Posterior cingulate gyrus (tissue), 11 donors: ENCODE measurements around the gene GLRX5.
A peak's percentile ranks its signal among the peaks of the same experiment; 100 is the strongest.

Experiments
- DNase-seq, 10 donors: peaks; one replicate each; pipeline versions ENCODE4 v3.0.0 to v3.0.0-alpha.2; 2020 to 2021; ENCODE audit warnings: mixed read lengths in 3 of 10
- intact Hi-C: fragments of 100-400 bp; cut with DNase I; formaldehyde crosslinking; loops from one replicate; pipeline ENCODE4 v1.15.1; 2023

The GLRX5 gene

DNA sequence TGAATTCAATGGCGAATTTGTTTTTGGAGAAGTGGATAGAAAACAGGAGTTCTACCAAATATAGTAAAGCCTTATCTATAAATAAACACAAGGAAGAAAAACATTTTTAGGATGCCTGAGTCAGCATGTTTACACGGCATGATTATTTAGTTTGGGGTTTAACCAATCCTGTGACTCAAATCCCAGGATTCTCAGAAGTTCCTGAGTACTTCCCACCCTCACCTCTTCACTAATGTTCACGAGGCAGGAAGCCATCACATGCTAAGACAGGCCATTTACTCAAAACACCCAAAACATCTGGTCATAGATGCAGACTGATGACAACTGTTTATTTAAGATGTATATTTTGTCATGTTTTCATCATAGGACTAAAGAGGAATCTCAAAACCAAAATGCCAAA, 3.4 kb upstream of the GLRX5 start:
- DNase-seq: no peak
- intact Hi-C loops: no loop called here

DNA sequence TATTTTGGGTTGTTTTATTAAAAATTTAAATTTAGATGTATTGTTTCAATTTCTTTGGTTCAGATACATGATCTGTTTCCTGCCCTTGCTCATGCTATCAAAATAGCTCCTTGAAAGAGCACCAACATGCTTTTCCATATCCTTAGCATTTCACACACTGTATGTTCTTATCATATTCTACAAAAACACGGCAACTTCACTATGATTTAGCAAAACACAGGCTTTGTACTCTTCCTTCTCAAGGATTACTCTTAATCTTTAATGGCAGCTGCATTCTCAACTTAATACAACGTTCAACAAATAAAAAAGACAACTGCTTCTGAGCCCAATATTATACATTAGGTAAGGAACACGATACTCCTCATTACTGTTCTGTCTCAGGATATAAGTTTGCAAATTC, 2.9 kb upstream of the GLRX5 start:
- DNase-seq: no peak
- intact Hi-C loops: no loop called here

DNA sequence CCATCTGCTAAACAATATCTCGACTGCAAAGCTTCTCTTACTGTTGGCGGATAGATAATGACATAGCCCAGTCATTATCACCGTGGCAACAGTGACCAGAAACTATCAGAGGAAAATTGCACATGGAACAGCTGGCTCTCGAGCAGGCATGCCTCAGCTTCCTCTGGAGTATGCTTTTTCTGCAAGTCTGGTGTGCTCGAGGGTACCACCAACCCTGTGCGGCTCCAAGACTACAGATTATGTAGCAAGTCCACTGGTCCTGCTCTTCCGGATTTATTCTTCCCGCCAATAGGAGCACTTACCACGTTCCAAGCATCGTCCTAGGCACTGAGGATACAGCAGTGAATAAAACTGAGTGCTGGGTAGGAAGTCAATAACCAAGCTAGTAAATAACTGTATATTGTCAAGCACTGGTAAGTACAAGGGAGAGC, 1.4 kb upstream of the GLRX5 start:
- DNase-seq: no peak
- intact Hi-C loops: no loop called here

DNA sequence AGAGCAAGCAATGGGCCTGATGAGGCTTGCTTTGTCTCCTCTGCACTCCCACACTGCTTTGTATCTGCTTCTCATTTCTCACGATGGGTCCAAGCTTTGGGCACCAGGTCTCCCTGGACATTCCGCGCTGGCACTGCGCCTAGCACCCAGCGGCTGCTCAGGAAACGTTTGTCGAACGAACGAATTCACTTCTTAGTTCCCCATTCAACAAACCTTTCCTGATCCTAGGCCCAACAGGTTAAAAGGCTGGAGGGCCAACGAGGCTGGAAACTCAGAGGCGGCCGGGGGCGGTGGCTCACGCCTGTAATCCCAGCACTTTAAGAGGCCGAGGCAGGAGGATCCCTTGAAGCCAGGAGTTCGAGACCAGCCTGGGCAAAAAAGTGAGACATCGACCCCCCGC, 1.0 kb upstream of the GLRX5 start:
- intact Hi-C loops: no loop called here
- DNase-seq: no peak

DNA sequence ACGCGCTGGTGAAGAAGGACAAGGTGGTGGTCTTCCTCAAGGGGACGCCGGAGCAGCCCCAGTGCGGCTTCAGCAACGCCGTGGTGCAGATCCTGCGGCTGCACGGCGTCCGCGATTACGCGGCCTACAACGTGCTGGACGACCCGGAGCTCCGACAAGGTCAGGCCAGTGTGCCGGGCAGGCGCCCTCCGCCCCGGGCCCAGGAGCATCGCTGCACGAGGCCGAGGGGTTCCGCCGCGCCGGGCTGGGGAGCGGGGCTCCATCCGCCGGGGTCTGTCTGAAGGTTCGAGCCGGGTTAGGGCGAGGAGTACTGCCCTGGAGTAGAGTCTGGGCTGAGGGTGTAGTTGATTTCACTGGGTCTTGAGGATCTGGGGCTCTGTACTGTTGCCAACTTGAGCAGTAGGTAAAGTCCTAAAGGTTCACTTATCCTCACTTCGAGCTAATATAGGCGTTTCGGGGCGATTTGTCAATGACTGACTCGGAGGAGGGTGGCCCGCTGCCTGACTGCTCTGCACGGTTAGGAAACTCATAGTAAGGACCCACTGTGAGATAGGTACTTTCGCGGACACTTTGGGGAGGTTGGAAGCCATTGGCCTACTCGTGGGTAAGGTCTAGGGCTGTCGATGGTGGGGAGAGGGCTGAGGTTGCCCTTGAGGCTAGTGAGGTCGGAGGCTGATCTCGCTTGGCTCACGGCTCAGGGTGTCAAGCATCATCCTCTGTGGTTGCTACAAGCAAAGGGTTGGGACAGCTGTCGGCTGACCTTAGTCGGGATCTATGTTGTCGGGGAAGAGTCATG, 574 bp downstream of the GLRX5 start:
- intact Hi-C loops: no loop called here
- peak in 2 of 10 donors; percentile 24 to 80 for DNase-seq

DNA sequence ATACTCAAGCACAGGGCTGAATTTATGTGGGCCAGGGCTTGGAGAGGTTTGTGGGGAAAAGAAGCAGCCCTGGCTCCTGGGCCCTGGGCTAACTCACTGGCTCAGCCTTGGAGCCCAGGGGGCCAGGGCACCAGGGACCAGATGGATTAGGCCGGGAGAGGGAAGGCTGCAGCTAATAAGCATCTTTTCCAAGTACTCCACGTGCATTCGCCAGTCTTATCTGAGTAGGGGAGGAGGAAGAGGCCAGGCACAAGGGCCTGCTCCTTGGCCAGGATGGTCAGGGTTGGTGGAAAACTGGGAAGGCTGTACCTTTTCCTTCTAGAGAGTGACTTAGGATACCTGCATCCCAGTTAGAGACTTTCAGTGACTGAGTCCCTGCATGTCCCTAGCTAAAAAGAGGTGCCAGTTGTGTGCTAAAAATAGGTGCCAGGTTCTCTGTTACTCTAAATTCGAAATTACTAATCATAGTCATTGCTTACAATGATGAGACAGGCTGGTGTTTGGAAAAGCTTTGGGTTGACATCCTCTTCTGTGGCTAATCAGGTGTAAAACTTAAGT, 1.3 kb downstream of the GLRX5 start:
- intact Hi-C loops: no loop called here
- no peak for DNase-seq

DNA sequence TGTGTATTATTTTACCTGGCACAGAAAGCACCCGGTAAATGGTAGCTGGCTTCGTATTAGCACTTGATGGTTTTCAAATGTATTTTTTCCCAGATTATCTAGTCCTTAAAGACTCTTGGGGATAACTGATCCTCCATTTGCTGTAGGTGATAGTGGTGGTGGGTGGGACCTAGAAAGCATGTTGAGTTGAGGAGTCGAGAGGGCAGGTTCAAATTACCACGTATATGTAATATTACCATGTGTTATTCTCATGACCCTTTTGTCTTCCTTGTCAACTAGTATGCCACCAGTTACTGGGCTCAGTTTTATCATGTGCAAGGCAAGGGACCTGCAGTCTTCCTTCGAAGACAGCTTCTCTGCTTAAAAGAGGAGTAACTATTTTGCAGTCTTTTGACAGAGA, 1.8 kb downstream of the GLRX5 start:
- no peak for DNase-seq
- intact Hi-C loops: no loop called here

DNA sequence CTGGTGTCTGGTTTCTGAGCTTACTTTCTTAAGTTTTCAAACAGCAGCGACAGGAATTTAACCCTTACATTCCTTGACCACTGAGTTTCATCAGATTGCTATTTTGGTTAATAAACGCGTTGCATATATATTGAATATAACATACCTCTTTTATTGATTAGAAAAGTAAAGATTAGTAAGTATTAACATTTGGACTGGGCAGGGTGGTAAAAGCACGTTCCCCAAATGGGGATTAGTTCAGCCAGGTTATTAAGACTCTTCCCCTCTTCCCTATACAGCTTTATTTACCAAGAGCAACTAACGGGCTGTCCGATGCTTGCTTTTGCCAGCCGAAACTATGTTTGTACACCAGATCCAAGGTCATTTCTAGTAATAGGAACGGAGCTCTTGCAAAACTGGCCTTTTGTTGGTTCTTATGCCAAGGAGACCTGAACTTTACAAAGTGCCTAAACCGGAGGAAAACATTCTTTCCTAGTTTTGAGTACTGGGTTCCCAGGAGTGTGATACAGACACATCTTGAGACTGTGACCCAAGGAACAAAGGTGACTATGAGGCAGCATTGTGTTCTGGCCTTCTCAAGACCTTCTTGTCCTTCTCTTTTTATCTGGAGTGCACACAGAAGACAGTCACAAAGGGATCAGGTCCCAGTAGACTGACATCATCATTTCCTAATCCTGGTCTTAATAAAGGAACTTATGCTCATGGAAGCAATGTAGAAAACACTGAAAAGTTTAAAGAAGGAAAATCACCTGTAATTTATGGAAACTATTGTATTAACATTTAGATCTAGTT, 2.6 kb downstream of the GLRX5 start:
- DNase-seq: no peak
- intact Hi-C loops: no loop called here

DNA sequence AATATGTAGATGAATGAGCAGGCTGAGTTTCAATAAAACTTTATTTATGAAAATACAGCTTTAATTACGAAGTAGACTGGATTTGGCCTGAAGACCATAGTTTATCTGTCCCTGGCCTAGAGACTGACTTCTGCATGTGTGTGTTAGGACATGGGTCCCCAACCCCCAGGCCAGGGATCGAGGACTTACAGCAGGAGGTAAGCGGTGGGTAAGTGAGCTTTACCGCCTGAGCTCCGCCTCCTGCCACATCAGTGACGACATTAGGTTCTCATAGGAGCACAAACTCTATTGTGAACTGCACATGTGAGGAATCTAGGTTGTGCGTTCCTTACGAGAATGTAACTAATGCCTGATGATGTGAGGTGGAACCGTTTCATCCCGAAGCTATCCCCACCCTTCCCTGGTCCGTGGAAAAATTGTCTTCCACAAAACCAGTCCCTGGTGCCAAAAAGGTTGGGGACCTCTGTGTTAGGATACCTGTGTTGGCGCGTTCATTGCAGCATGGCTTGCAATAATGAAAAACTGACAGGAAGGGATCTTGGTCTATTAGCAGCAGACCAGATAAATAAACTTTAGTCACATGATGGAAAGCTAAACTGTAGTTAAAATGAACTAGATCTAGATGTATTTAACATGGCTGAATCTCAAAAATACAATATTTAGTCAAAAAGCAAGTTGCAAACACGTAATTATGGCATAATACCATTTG, 4.1 kb downstream of the GLRX5 start:
- DNase-seq: no peak
- intact Hi-C loops: no loop called here

DNA sequence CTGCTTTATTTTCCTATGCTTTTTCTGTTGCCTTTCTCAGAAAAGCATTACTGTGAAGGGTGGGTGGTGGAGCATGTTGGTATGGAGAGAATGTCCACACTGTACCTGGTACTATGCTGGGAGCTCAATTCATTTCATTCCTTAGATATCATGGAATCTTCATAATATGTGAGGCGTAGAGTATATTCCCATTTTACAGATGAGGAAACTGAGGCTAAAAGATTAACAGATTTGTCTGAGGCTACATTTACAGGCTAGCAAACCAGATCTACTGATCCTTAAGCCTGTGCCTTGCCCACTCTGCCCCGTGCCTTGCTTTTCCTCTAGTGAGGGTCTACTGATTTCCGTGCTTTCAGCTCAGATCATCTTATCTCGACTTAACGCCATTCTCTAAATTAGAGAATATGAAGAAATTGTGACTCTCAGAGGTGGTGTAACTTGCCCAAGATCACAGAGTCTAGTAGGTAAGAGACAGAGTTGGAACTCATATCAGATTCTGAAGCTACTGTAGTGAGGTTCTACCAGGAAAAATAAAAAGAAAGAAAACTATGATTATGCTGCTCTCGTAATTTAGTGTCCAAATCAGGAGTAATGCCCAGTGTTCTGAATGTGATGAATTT, 5.5 kb downstream of the GLRX5 start:
- intact Hi-C loops: no loop called here
- DNase-seq: no peak

DNA sequence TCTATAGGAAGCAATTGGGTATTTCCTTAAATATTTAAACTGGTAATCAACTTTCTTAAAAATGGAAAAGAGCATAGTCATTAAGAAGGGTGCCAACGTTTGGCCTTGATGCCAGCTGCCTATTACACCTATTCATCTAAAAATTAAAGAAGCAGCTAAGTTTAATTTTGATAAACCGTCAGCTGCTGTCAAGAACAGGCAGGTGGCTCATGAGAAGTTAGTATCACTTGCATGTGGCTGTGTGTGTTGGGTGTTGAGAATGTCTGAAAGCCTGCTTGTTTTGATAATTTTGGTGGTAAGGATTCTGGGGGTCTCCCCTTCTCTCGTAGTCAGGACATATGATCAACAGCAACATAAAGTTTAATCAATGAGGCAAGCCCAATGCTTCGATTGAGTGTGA, 6.5 kb downstream of the GLRX5 start:
- DNase-seq: no peak
- intact Hi-C loops: no loop called here

DNA sequence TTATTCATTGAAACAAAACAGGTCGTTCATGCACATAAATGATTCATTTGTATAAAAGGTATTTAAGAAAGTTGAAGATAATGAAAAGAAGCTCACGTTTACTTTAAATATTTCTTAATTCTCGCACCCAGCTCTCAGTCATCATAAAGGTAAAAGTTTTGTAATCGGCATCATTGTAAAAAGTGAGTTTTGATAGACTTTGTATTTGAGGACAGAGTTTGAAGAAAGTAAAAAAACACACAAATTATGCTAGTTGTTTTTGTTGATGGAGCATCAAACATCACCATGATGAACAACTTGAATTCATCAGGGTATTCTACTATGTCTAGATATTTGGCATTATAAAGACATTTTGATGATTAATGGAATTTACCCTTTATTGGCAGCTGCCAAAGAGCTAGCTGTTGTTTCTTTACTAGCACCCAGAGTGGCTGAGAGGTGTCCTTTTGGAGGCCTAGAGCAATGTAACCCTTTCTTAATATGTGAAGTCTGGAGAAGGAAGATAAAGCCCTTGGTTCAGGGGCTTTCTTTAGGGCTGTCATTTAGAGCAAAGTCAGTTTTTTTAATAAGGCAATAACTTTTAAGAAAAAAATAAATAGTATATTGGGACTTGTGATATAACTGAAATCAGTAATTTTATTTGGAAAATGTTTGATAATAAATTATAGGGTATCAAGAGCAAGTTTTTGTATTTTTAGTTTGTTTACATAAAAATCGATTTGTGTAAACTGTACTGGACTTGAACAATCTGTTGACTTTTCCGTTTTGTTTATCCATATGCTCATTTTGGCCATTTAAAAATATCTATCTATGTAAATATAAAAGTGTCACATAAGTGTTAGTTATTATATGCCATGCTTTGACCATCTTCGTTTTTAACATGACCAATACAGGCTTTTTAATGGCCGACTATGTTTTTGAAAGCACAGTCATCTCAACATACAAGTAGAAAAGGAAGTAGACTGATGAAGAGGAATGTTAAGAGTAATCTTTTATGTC, 7.4 kb downstream of the GLRX5 start:
- intact Hi-C loops: no loop called here
- no peak for DNase-seq

DNA sequence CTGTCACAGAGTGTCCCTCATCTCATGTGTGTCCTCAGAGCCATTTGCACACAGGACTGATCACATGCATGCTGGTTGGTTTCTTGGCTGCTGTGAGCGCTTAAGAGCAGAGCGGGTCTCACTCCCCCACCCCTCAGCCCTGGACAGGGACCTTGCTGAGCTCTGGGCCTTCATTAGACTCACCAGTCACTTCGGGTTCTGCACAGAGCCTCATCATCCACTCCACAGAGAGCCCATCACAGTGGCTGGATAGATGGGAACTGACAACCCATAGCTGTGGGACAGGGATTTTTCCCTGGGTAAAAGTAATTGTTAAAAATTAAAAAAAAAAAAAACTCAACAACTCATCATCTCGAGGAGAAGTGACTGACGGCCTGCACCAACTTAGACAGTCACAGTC, 8.2 kb downstream of the GLRX5 start:
- intact Hi-C loops: no loop called here
- no peak for DNase-seq

DNA sequence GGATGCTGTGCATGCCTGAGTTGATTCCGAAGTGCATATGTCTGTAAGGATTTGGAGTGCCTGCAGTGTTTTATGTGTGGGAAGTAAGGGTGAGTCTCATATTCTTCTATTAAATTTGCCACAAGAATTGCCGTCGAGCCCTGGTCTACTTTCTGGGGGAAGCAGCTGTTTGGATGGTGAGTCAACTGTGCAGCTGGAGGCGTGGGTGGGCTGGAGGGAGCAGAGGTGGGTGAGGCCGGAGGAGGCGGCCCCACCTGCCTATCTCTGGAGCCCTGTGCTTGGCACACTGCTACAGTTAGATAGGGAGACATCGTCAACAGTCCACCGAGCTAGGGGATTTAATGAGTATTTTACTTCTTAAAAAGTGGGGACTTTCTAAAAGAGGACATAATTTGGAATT, 9.7 kb downstream of the GLRX5 start:
- DNase-seq: no peak
- intact Hi-C loops: no loop called here

DNA sequence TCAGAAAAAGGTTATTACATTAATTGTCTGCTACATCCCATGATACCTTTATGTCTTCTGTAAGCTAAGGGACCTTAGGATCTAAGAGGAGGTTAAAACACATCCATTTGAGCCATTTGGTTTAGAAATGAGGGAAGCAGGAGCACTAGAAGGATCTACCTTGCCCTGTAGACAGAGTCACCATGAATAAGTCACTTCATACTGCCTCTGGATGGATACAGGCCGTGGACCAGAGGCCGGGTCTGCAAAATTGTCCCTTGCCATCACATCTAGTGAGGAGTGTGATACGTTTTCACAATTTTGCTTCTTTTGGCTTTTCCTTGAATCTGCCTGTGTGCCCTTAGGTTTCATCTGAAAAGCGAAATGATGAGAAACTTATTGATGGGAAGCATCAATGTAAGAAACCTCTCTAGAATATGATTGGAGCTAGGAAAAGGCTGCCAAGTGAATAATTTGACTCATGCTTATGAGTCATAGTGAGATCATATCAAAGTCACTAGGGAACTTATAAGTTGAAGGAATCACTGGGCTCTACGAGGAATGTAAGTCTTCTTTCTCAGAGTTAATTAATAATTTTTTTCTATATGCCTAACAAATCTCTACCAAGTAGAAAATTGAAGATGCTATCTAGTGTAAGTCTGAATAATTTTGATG, 10.8 kb downstream of the GLRX5 start:
- intact Hi-C loops: no loop called here
- no peak for DNase-seq

DNA sequence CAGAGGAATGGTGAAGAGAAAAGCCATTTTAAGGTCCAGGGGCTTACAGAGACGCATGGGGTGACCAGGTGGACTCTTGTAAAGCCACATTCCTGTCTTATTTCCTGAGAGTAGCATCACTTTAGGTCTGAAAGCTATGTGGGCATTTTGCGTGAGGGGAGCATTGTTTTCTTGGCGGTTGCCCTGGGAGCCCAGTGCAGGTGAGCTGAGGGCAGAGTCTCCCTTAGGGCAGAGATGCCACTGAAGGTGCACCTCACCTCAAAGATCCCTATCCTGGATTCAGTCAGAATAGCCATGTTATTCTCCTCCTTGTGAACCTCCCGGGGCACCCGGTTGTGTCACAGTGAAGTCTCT, 12.4 kb downstream of the GLRX5 start:
- no peak for DNase-seq
- intact Hi-C loops: no loop called here

DNA sequence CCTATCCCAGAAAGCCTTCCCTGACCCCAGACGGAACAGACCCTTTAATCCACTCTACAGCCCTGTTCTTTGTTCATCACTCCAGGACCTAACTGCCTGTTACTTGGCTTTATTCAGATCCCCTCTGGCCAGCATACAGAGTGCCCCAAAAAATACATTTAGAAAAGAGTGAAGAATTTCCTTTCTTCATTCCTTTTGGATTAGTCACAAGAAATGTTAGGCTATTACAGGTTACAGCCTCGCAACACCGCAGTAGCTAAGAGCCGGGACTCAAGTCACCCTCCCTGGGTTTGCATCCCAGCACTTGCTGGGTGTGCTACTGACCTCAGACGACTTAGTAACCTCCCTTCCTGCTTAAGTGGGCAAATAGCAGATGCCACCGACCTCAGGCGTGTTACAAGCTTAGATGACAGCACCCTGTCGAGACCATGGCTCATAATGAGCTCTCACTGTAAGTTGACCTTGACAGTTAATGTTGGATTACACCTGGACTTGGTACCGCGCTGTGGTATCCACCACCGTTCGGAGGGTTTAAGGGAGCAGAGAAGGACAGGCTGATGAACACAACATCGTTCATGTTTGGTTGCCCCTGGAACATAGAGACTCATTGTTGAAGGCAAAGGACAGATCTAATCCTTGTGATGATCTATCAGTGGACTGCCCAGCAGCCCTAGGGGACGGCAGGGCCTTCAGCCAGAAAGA, 12.9 kb downstream of the GLRX5 start:
- intact Hi-C loops: no loop called here
- DNase-seq: no peak

DNA sequence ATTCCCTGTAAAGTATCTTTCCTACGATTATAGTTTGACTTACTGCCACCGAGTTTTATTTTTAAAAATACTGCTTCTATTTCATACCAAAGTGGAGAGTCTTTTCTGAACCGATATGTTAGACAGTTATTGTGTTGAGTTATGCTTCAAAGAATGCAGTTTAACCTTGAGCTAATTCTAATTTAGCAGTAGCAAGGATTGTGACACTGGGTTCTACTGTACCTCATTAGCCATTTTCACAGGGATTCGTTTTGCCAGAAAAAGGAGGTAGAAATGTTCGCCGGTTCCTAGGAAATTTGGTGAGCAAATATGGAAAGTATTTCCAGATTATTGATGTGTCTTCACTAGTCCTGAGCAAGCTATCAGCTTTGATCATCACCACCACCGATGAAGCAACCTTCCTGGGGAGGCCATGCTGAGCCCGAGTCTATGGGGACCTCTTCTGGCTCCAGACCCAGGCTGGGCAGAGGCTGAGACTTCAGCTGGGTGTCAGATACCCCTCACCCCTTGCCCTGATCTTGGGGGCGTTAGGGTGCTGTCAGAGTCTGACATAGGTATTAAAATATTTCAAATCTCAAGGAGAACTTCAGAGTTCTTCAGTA, 13.6 kb downstream of the GLRX5 start:
- DNase-seq: no peak
- intact Hi-C loops: no loop called here
